MG63 (cell line): ENCODE results near the gene HHIPL2. TPM values are rescaled to one million over a fixed set of nuclear protein-coding genes. Genes with fewer than 3 reads are reported as not detected.

ENCODE experiments used
- DNase-seq: peaks from one replicate; pipeline ENCODE4 v3.0.0-alpha.2; 2020
- H3K27me3 ChIP-seq: fragments of 250-450 bp; sonication (Bioruptor Pico); 2 replicates; pipeline ENCODE4 v1.5.1; 2020; ENCODE audit warnings: mild to moderate bottlenecking, moderate library complexity
- H3K36me3 ChIP-seq: fragments of 250-450 bp; sonication (Bioruptor Pico); 2 replicates; pipeline ENCODE4 v1.5.1; 2020; ENCODE audit warnings: mild to moderate bottlenecking, moderate library complexity
- H3K4me3 ChIP-seq: fragments of 250-450 bp; sonication (Bioruptor Pico); 2 replicates; pipeline ENCODE4 v1.5.1; 2020; ENCODE audit warnings: mild to moderate bottlenecking, moderate library complexity
- H3K9me3 ChIP-seq: fragments of 250-450 bp; sonication (Bioruptor Pico); 2 replicates; pipeline ENCODE4 v1.5.1; 2020; ENCODE audit warnings: mild to moderate bottlenecking, moderate library complexity
- total RNA-seq: library from RNA; depleted of rRNA; stranded (reverse); fragments of >200 nt; shearing (Covaris generic); gene quantifications from 2 replicates; pipeline ENCODE4 v1.2.3, GENCODE V29; 2014; ENCODE audit warnings: low replicate concordance; rRNA removed

Gene HHIPL2
- 0.84 and 1.5 TPM in 2 replicates for total RNA-seq

GRCh38 chr1:222547944-222548671 lies at the start of gene HHIPL2:
HHIPL2 (minus strand) TSS chr1:222548104; CDS start chr1:222548044, 60 bp downstream.
- Histone ChIP-seq H3K9me3 (no peaks in the 10 kb centered on the region), H3K36me3 (no peaks in the 10 kb centered on the region), H3K27me3 (no peaks in the 10 kb centered on the region), H3K4me3 (no peak within 1 kb of the TSS; the same call in 1 of the 2 replicates)
- no peak for DNase-seq

- Histone ChIP-seq H3K36me3 (no peaks in the 10 kb centered on the region), H3K9me3 (no peaks in the 10 kb centered on the region), H3K4me3 (no peak overlapping the region), H3K27me3 (no peaks in the 10 kb centered on the region)
- DNase-seq, result no peak
Measured at GRCh38 chr1:222596696-222597095, 48.8 kb upstream of the HHIPL2 start.

GRCh38 chr1:222594789-222595188 lies 46.9 kb upstream of the HHIPL2 start:
- Histone ChIP-seq H3K36me3 (no peaks in the 10 kb centered on the region), H3K9me3 (no peaks in the 10 kb centered on the region), H3K27me3 (no peaks in the 10 kb centered on the region), H3K4me3 (no peak overlapping the region)
- no peak for DNase-seq

- no peaks in the 10 kb centered on the region for H3K9me3 ChIP-seq
- H3K36me3 ChIP-seq, result peaks cover 9% of the 10 kb centered on the region
- no peak overlapping the region for H3K4me3 ChIP-seq
- no peaks in the 10 kb centered on the region for H3K27me3 ChIP-seq
- no peak for DNase-seq
Measured at GRCh38 chr1:222592171-222592570, 44.3 kb upstream of the HHIPL2 start.

GRCh38 chr1:222589462-222590302 lies 41.8 kb upstream of the HHIPL2 start, which contains the start of gene TAF1A:
TAF1A (minus strand) TSS chr1:222589933.
- peak; percentile 92 for DNase-seq
- no peaks in the 10 kb centered on the region for H3K27me3 ChIP-seq
- H3K4me3 ChIP-seq, result peak within 1 kb of the TSS; percentile 78
- H3K9me3 ChIP-seq, result no peaks in the 10 kb centered on the region
- peaks cover 23% of the 10 kb centered on the region for H3K36me3 ChIP-seq

- Histone ChIP-seq H3K9me3 (no peaks in the 10 kb centered on the region), H3K27me3 (no peaks in the 10 kb centered on the region), H3K4me3 (no peak overlapping the region), H3K36me3 (peaks cover 33% of the 10 kb centered on the region)
- no peak for DNase-seq
Measured at GRCh38 chr1:222588135-222588534, 40.2 kb upstream of the HHIPL2 start.

GRCh38 chr1:222586842-222587241 lies 38.9 kb upstream of the HHIPL2 start:
- no peak for DNase-seq
- Histone ChIP-seq H3K9me3 (no peaks in the 10 kb centered on the region), H3K4me3 (no peak overlapping the region), H3K36me3 (peaks cover 43% of the 10 kb centered on the region), H3K27me3 (no peaks in the 10 kb centered on the region)

- Histone ChIP-seq H3K27me3 (no peaks in the 10 kb centered on the region), H3K4me3 (no peak overlapping the region), H3K36me3 (peaks cover 41% of the 10 kb centered on the region), H3K9me3 (no peaks in the 10 kb centered on the region)
- DNase-seq, result no peak
Measured at GRCh38 chr1:222583079-222583478, 35.2 kb upstream of the HHIPL2 start.

GRCh38 chr1:222582099-222582774 lies 34.3 kb upstream of the HHIPL2 start:
- no peak overlapping the region for H3K4me3 ChIP-seq
- H3K27me3 ChIP-seq, result no peaks in the 10 kb centered on the region
- H3K36me3 ChIP-seq, result peaks cover 40% of the 10 kb centered on the region
- no peaks in the 10 kb centered on the region for H3K9me3 ChIP-seq
- DNase-seq, result no peak

- no peak overlapping the region for H3K4me3 ChIP-seq
Measured at GRCh38 chr1:222579316-222579715, 31.4 kb upstream of the HHIPL2 start.

GRCh38 chr1:222570837-222571236 lies 22.9 kb upstream of the HHIPL2 start:
- DNase-seq, result no peak
- no peaks in the 10 kb centered on the region for H3K27me3 ChIP-seq
- no peak overlapping the region for H3K4me3 ChIP-seq
- peaks cover 46% of the 10 kb centered on the region for H3K36me3 ChIP-seq
- H3K9me3 ChIP-seq, result peaks cover 4% of the 10 kb centered on the region

More at GRCh38 chr1:222579316-222579715, 31.4 kb upstream of the HHIPL2 start:
- Histone ChIP-seq H3K9me3 (no peaks in the 10 kb centered on the region), H3K27me3 (no peaks in the 10 kb centered on the region), H3K36me3 (peaks cover 43% of the 10 kb centered on the region)
- no peak for DNase-seq

GRCh38 chr1:222561656-222562055 lies 13.8 kb upstream of the HHIPL2 start:
- Histone ChIP-seq H3K4me3 (no peak overlapping the region), H3K9me3 (no peaks in the 10 kb centered on the region), H3K36me3 (peaks cover 33% of the 10 kb centered on the region), H3K27me3 (no peaks in the 10 kb centered on the region)
- DNase-seq, result no peak

GRCh38 chr1:222557574-222557973 lies 9.7 kb upstream of the HHIPL2 start:
- Histone ChIP-seq H3K4me3 (no peak overlapping the region), H3K9me3 (no peaks in the 10 kb centered on the region), H3K27me3 (no peaks in the 10 kb centered on the region), H3K36me3 (peaks cover 35% of the 10 kb centered on the region)
- DNase-seq, result no peak

GRCh38 chr1:222557148-222557547 lies 9.2 kb upstream of the HHIPL2 start:
- Histone ChIP-seq H3K9me3 (no peaks in the 10 kb centered on the region), H3K36me3 (peaks cover 34% of the 10 kb centered on the region), H3K4me3 (no peak overlapping the region), H3K27me3 (no peaks in the 10 kb centered on the region)
- DNase-seq, result no peak

- no peak for DNase-seq
- Histone ChIP-seq H3K36me3 (peaks cover 29% of the 10 kb centered on the region), H3K4me3 (no peak overlapping the region), H3K9me3 (no peaks in the 10 kb centered on the region), H3K27me3 (no peaks in the 10 kb centered on the region)
Measured at GRCh38 chr1:222555992-222556615, 8.2 kb upstream of the HHIPL2 start.

GRCh38 chr1:222554177-222554576 lies 6.3 kb upstream of the HHIPL2 start:
- Histone ChIP-seq H3K4me3 (no peak overlapping the region), H3K9me3 (no peaks in the 10 kb centered on the region), H3K36me3 (peaks cover 13% of the 10 kb centered on the region), H3K27me3 (no peaks in the 10 kb centered on the region)
- DNase-seq, result no peak
